ENCODE measurements around the gene KLHL5.

- TF ChIP-seq CTCF (IDR thresholded peaks at IDR 0.05) (no peak), POLR2A (IDR thresholded peaks at IDR 0.05) (no peak)
Measured at GRCh38 chr4:39025552-39026085, 36.4 kb upstream of the KLHL5 start.

All from body of pancreas (tissue), 4 donors.